GM06990 (cell line): ENCODE measurements around the gene FNDC3B.
A peak's percentile ranks its signal among the peaks of the same experiment; 100 is the strongest.
"Not testable (repeated sequence)": the region's sequence is repeated elsewhere in the genome, so short reads cannot be mapped to it uniquely, and the experiment has no call there.

Experiments used
- DNase-seq: peaks from one replicate; pipeline ENCODE4 v3.0.0-alpha.2; 2011; ENCODE audit not compliant: insufficient read length; ENCODE audit errors: extremely low read depth
- H3K27me3 ChIP-seq: replicated peaks from 2 replicates; pipeline ENCODE4 v1.6.0; 2011; ENCODE audit warnings: low read length; ENCODE audit not compliant: control insufficient read depth, insufficient read depth
- H3K36me3 ChIP-seq: 2 replicates; pipeline ENCODE4 v1.5.1; 2011; ENCODE audit warnings: low read length; ENCODE audit not compliant: control insufficient read depth, insufficient read depth
- H3K4me3 ChIP-seq: replicated peaks from 2 replicates; pipeline ENCODE4 v1.5.1; 2011; ENCODE audit warnings: low read depth, mild to moderate bottlenecking, control low read depth, low read length
- CTCF ChIP-seq: IDR thresholded peaks from 2 replicates; pipeline ENCODE4 v1.5.1; 2011; ENCODE audit warnings: low read length, control low read depth, mild to moderate bottlenecking, inconsistent platforms; ENCODE audit not compliant: insufficient read depth, poor library complexity, severe bottlenecking

FNDC3B gene

DNA sequence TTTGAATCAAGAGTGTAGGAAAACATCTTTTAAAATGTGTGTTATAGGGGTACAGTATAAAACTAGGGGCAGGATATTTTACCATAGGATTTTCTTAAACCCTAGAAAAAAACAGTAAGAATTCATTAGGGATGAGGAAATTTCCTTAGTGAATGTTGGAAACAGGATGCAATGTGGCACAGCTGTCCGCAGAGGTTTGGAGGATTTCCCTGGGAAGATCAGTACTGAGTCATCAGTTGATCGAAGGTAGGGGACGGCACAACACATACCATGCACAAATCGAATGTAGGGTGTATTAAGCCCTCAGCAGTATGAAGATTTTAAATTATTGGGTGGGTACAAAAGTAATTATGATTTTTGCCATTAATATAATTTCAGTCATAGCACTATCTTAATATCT is 49.9 kb downstream of the FNDC3B start:
- TF ChIP-seq CTCF = no peak
- Histone ChIP-seq H3K4me3 (no peak overlapping the region), H3K36me3 (no peaks in the 10 kb centered on the region), H3K27me3 (no peaks in the 10 kb centered on the region)
- no peak for DNase-seq

GRCh38 chr3:172090035-172090434 is 50.7 kb downstream of the FNDC3B start:
- TF ChIP-seq CTCF = no peak
- no peak for DNase-seq
- Histone ChIP-seq H3K4me3 (no peak overlapping the region), H3K27me3 (no peaks in the 10 kb centered on the region), H3K36me3 (no peaks in the 10 kb centered on the region)

DNA sequence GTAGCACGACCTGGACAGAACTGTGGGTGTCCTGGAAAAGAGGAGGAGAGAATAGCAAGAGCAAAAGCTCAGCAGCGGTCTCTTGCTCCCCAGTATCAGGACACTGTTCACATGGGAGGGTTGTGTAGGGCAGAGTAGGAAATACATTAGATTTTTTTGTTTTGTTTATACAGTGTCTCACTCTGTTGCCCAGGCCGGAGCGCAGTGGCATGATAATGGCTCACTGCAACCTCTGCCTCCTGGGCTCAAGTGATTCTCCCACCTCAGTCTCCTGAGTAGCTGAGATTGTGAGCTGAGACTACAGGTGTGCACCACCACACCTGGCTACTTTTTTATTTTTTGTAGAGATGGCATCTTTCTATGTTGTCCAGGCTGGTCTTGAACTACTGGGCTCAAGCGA is 53.3 kb downstream of the FNDC3B start:
- Histone ChIP-seq H3K27me3 (no peaks in the 10 kb centered on the region), H3K36me3 (no peaks in the 10 kb centered on the region), H3K4me3 (no peak overlapping the region)
- DNase-seq = no peak
- TF ChIP-seq CTCF = no peak

- not testable (repeated sequence) for H3K36me3 ChIP-seq, H3K27me3 ChIP-seq, DNase-seq, H3K4me3 ChIP-seq
Measured at GRCh38 chr3:172093581-172094443, 54.4 kb downstream of the FNDC3B start.

- Histone ChIP-seq H3K27me3 (no peaks in the 10 kb centered on the region), H3K36me3 (no peaks in the 10 kb centered on the region), H3K4me3 (no peak overlapping the region)
- peak; percentile 41 for DNase-seq
- TF ChIP-seq CTCF = peak; percentile 42
Measured at GRCh38 chr3:172094621-172095557, 55.5 kb downstream of the FNDC3B start.

GRCh38 chr3:172096881-172097420 is 57.6 kb downstream of the FNDC3B start:
- TF ChIP-seq CTCF = no peak
- no peak for DNase-seq
- Histone ChIP-seq H3K27me3 (no peaks in the 10 kb centered on the region), H3K36me3 (no peaks in the 10 kb centered on the region), H3K4me3 (no peak overlapping the region)
